Dedifferentiated amniotic fluid mesenchymal stem cell (primary cell): ENCODE data around the gene TMEM208.

Experiments
- DNase-seq: peaks from one replicate; pipeline ENCODE4 v3.0.0-alpha.2; 2016; ENCODE audit errors: extremely low spot score

Gene TMEM208

GRCh38 chr16:67237396-67238277 lies 10.7 kb downstream of the TMEM208 start:
- no peak for DNase-seq

GRCh38 chr16:67238278-67238575 lies 11.3 kb downstream of the TMEM208 start:
- no peak for DNase-seq

GRCh38 chr16:67238806-67239470 lies 12.0 kb downstream of the TMEM208 start:
- no peak for DNase-seq

GRCh38 chr16:67240506-67240905 lies 13.6 kb downstream of the TMEM208 start:
- DNase-seq: no peak

GRCh38 chr16:67241008-67241900 lies 14.3 kb downstream of the TMEM208 start:
- peak; percentile 56 for DNase-seq

- DNase-seq: no peak
These were observed 15.3 kb downstream of the TMEM208 start for GRCh38 chr16:67242138-67242730.

- DNase-seq: no peak
These were observed 16.6 kb downstream of the TMEM208 start for GRCh38 chr16:67243481-67243880.

- DNase-seq: peak; percentile 67
These were observed 17.7 kb downstream of the TMEM208 start for GRCh38 chr16:67244387-67245185.

GRCh38 chr16:67245186-67245585 lies 18.3 kb downstream of the TMEM208 start:
- no peak for DNase-seq

- DNase-seq: no peak
These were observed 18.7 kb downstream of the TMEM208 start for GRCh38 chr16:67245674-67246080.

- peak; percentile 72 for DNase-seq
These were observed 19.3 kb downstream of the TMEM208 start for GRCh38 chr16:67246081-67246755.

- no peak for DNase-seq
These were observed 19.8 kb downstream of the TMEM208 start for GRCh38 chr16:67246756-67247191.

- peak; percentile 94 for DNase-seq
These were observed 20.5 kb downstream of the TMEM208 start, which contains the start of gene FHOD1 for GRCh38 chr16:67247192-67248072. FHOD1 (minus strand) TSS chr16:67247481; CDS start chr16:67247410, 71 bp downstream.

GRCh38 chr16:67248073-67248400 lies 21.1 kb downstream of the TMEM208 start:
- DNase-seq: no peak

- DNase-seq: no peak
These were observed 21.7 kb downstream of the TMEM208 start, which contains the start of gene SLC9A5 for GRCh38 chr16:67248401-67249177. SLC9A5 (plus strand) TSS chr16:67248979; CDS start chr16:67249015, 36 bp downstream.

GRCh38 chr16:67249178-67250044 lies 22.5 kb downstream of the TMEM208 start:
- DNase-seq: no peak

GRCh38 chr16:67250045-67250327 lies 23.1 kb downstream of the TMEM208 start:
- no peak for DNase-seq
